ENCODE measurements around the gene CMIP. TPM values are rescaled to one million over a fixed set of nuclear protein-coding genes. Genes with fewer than 3 reads are reported as not detected.

Gene CMIP
- total RNA-seq, 1 donor from 2014 or later, result 6.6 TPM

- H3K36me3 ChIP-seq, result no peaks in the 10 kb centered on the region
- no peak overlapping the region for H3K27ac ChIP-seq
- peaks cover 100% of the 10 kb centered on the region for H4K20me1 ChIP-seq (ENCODE audit: low read depth)
- Mint-ChIP-seq H3K4me1 (peaks cover 65% of the 10 kb centered on the region), H3K4me3 (no peak overlapping the region), H3K27me3 (ENCODE audit: insufficient read depth, low read depth) (peaks cover 3% of the 10 kb centered on the region), H3K36me3 (peaks cover 14% of the 10 kb centered on the region), H3K27ac (no peak overlapping the region), H3K9me3 (no peaks in the 10 kb centered on the region)
- H3K9ac ChIP-seq, result no peak overlapping the region
- TF ChIP-seq CTCF (IDR thresholded peaks at IDR 0.05) (no peak), EZH2phosphoT487 (IDR thresholded peaks at IDR 0.05) (no peak), EZH2 (IDR thresholded peaks at IDR 0.05) (no peak)
- no peak overlapping the region for H3K4me3 ChIP-seq
- peaks cover 11% of the 10 kb centered on the region for H3K4me1 ChIP-seq
- no peaks in the 10 kb centered on the region for H3K9me3 ChIP-seq (ENCODE audit: low read depth)
- DNase-seq (ENCODE audit: low spot score), result no peak
- peaks cover 95% of the 10 kb centered on the region for H3K79me2 ChIP-seq (ENCODE audit: low read depth)
- no peak overlapping the region for H2AFZ ChIP-seq (replicated peaks)
- H3K27me3 ChIP-seq, result no peaks in the 10 kb centered on the region
- no peaks in the 10 kb centered on the region for H3F3A ChIP-seq (ENCODE audit: low read depth)
- no peak overlapping the region for H3K4me2 ChIP-seq
Observed at GRCh38 chr16:81455006-81455405, 10.4 kb downstream of the CMIP start.

DNA sequence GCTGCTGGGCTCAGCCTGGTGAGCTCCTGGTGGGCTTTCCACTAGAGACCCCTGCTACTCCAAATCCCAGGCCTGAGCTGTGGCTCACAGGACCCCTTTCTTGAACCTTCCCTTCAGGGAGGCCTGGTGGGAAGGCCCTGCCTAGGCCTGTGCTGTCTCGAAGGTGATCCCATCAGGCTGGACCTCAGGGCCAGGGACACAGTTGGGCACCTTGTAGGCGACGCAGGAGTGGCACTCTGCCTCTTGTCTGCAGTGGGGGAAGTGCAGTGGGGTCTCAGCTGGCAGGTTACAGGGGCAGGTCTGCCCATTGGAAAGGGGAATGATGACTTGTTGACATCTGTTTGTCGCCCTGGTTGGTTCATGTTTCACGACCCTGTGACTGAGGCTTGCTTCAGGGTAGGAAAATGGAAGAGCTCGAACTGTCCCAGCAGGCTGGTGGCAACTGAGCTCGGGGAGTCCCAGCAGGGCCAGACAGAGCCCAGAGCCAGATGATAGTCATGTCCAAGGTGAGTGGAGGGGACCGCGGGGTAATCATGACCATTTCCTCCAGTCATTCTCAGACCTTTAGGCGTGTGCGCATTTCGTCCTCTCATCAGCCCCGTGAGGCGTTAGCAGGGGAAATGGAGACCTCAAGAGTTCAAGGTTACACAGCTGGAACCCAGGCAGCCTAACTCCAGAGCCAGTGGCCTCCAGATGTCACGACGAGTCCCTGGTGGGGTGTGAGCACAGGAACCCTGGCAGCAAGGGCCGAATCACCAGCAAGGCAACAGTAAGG, 11.3 kb downstream of the CMIP start:
- Mint-ChIP-seq H3K27me3 (ENCODE audit: insufficient read depth, low read depth) (peaks cover 3% of the 10 kb centered on the region), H3K9me3 (no peaks in the 10 kb centered on the region), H3K4me1 (peaks cover 58% of the 10 kb centered on the region), H3K4me3 (peak overlapping the region; percentile 30), H3K36me3 (peaks cover 19% of the 10 kb centered on the region), H3K27ac (peak overlapping the region; percentile 79)
- TF ChIP-seq EZH2phosphoT487 (IDR thresholded peaks at IDR 0.05) (no peak), EZH2 (IDR thresholded peaks at IDR 0.05) (no peak), CTCF (IDR thresholded peaks at IDR 0.05) (no peak)
- Histone ChIP-seq H3K36me3 (no peaks in the 10 kb centered on the region), H3K4me1 (peaks cover 11% of the 10 kb centered on the region), H4K20me1 (ENCODE audit: low read depth) (peaks cover 100% of the 10 kb centered on the region), H3K9ac (no peak overlapping the region), H3K27me3 (no peaks in the 10 kb centered on the region), H3K27ac (no peak overlapping the region), H3K9me3 (ENCODE audit: low read depth) (no peaks in the 10 kb centered on the region), H3K79me2 (ENCODE audit: low read depth) (peaks cover 95% of the 10 kb centered on the region), H3K4me3 (no peak overlapping the region), H2AFZ (replicated peaks) (no peak overlapping the region), H3K4me2 (no peak overlapping the region), H3F3A (ENCODE audit: low read depth) (no peaks in the 10 kb centered on the region)
- no peak for DNase-seq (ENCODE audit: low spot score)

DNA sequence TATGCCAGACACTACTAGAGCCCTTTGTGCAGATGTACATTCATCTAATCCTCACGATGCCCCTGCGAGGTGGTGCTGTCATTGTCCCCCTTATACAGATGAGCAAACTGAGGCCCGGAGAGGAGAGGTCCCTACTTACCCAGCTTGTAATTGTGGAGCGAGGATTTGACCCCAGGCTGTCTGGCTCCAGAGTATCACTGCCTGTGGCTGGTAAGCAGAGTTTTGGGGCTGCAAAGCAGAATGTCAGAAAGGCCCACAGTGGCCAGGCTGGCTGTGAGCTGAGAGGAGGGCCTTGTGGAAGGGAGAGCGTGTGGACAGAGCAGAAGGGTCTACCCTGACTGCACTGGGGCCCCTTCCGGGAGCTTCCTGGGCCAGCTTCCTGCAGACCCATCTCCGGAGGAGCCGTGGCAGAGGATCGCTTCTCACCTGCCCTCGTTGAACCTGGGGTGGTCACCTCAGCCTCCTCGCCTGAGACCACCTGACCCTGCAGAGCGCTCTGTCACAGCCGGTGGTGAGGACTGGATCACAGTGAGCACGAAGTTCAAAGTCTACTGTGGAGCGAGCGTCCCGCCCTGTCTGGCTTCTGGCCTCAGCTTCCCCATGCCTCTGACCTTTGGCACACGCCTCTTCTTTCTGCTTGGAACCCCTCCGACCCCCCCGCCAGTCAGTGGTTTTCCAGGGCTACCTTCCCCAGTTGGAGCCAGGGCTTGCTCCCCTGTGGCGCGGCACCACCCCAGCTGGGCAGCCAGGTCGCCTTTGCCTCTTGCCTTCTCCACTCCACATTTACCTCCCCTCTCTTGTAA, 12.1 kb downstream of the CMIP start:
- Mint-ChIP-seq H3K4me3 (peak overlapping the region; percentile 44), H3K4me1 (peaks cover 51% of the 10 kb centered on the region), H3K36me3 (peaks cover 19% of the 10 kb centered on the region), H3K27ac (peak overlapping the region; percentile 54), H3K9me3 (no peaks in the 10 kb centered on the region), H3K27me3 (ENCODE audit: insufficient read depth, low read depth) (peaks cover 3% of the 10 kb centered on the region)
- Histone ChIP-seq H4K20me1 (ENCODE audit: low read depth) (peaks cover 100% of the 10 kb centered on the region), H3K36me3 (no peaks in the 10 kb centered on the region), H2AFZ (replicated peaks) (no peak overlapping the region), H3K9me3 (ENCODE audit: low read depth) (no peaks in the 10 kb centered on the region), H3K4me1 (peaks cover 5% of the 10 kb centered on the region), H3K9ac (no peak overlapping the region), H3K4me2 (no peak overlapping the region), H3K27ac (no peak overlapping the region), H3K27me3 (no peaks in the 10 kb centered on the region), H3F3A (ENCODE audit: low read depth) (no peaks in the 10 kb centered on the region), H3K79me2 (ENCODE audit: low read depth) (peaks cover 95% of the 10 kb centered on the region), H3K4me3 (no peak overlapping the region)
- TF ChIP-seq EZH2 (IDR thresholded peaks at IDR 0.05), result no peak
- no peak for TF ChIP-seq EZH2phosphoT487 (IDR thresholded peaks at IDR 0.05)
- no peak for TF ChIP-seq CTCF (IDR thresholded peaks at IDR 0.05)
- no peak for DNase-seq (ENCODE audit: low spot score)

Measured in neural progenitor cell (in vitro differentiated cells).